HG03521 (cell line): ENCODE measurements around the gene CENPF.
"Not testable (repeated sequence)": the region's sequence is repeated elsewhere in the genome, so short reads cannot be mapped to it uniquely, and the experiment has no call there.

Experiments
- ATAC-seq: cut with Tn5 transposase; IDR thresholded peaks from one replicate; pipeline ENCODE4 v1.9.1; 2021; ENCODE audit warnings: mild to moderate bottlenecking, moderate library complexity; ENCODE audit not compliant: unreplicated experiment

The CENPF gene, protein sequence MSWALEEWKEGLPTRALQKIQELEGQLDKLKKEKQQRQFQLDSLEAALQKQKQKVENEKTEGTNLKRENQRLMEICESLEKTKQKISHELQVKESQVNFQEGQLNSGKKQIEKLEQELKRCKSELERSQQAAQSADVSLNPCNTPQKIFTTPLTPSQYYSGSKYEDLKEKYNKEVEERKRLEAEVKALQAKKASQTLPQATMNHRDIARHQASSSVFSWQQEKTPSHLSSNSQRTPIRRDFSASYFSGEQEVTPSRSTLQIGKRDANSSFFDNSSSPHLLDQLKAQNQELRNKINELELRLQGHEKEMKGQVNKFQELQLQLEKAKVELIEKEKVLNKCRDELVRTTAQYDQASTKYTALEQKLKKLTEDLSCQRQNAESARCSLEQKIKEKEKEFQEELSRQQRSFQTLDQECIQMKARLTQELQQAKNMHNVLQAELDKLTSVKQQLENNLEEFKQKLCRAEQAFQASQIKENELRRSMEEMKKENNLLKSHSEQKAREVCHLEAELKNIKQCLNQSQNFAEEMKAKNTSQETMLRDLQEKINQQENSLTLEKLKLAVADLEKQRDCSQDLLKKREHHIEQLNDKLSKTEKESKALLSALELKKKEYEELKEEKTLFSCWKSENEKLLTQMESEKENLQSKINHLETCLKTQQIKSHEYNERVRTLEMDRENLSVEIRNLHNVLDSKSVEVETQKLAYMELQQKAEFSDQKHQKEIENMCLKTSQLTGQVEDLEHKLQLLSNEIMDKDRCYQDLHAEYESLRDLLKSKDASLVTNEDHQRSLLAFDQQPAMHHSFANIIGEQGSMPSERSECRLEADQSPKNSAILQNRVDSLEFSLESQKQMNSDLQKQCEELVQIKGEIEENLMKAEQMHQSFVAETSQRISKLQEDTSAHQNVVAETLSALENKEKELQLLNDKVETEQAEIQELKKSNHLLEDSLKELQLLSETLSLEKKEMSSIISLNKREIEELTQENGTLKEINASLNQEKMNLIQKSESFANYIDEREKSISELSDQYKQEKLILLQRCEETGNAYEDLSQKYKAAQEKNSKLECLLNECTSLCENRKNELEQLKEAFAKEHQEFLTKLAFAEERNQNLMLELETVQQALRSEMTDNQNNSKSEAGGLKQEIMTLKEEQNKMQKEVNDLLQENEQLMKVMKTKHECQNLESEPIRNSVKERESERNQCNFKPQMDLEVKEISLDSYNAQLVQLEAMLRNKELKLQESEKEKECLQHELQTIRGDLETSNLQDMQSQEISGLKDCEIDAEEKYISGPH (N-terminal part only)

GRCh38 chr1:214602764-214603657, at the start of gene CENPF:
TSS of gene CENPF (plus strand) at chr1:214603195. CDS start at chr1:214613755, 10,560 bp downstream.
- peak; percentile 99 for ATAC-seq

DNA sequence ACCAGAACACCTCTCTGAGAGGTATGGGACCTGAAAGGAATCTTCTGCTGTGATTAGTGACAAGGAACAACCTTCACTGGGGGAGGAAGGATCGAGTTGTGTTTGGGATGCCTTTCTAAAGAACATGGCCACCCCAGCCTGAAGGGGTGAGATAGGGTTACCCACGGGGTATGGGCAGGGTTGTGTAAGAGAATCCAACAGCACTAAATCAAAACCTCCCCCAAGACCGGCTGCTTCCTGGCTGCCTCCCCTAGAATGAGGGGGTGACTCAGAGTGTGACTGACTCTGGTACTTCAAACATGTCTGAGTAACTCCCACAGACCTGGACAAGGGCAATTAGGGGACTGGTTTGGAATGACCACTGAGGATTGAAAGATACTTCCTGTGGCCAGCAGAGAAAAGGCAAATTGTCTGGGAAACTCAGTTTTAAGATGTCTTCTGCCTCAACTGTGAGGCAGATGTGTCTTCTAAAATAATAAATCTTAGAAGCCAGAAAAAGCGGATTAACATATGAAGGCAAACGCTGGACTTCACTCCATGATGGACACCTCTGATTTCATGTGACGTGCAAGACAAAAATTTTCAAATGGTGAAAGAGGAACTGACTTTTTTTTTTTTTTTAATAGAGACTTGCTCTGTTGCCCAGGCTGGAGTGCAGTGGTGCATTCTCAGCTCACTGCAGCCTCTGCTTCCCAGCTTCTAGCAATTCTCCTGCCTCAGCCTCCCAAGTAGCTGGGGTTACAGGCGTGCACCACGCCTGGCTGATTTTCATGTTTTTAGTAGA, 44.9 kb upstream of the CENPF start:
- no peak for ATAC-seq

DNA sequence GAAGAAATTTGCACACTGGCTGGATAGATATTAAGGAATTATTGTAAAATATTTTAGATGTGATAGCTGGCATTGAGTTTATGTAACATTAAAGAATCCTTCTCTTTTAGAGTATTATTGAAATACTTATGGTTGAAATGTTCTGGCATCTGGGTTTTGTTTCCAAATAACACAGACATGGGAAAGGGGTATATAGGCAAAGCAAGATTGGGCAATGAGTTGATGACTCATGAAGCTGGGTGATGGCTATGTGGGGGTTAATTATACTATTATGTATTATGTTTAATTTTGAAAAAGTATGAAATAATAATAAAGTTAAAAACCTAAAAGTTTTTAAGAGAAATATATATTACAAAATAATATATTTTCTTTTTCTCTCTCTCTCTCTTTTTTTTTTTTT, 39.1 kb upstream of the CENPF start:
- ATAC-seq, result no peak

DNA sequence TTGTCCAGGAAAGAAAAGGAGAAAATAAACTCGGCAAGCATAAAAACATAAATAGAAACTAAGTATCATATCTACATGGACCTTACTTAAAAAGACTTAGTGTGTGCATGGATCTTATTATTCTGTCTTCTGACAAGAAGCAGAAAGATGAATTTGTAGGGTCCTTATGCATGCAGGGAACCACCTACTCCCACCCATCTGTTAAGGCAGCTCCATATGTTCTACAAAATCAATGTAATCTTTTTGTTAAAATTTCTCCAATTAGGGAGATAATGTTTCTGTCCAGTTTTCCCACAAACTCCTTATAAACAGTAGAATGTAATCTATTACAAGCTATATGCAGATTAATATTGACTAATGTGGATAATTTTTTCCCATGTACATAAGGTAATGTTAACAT, 37.7 kb upstream of the CENPF start:
- ATAC-seq, result no peak

DNA sequence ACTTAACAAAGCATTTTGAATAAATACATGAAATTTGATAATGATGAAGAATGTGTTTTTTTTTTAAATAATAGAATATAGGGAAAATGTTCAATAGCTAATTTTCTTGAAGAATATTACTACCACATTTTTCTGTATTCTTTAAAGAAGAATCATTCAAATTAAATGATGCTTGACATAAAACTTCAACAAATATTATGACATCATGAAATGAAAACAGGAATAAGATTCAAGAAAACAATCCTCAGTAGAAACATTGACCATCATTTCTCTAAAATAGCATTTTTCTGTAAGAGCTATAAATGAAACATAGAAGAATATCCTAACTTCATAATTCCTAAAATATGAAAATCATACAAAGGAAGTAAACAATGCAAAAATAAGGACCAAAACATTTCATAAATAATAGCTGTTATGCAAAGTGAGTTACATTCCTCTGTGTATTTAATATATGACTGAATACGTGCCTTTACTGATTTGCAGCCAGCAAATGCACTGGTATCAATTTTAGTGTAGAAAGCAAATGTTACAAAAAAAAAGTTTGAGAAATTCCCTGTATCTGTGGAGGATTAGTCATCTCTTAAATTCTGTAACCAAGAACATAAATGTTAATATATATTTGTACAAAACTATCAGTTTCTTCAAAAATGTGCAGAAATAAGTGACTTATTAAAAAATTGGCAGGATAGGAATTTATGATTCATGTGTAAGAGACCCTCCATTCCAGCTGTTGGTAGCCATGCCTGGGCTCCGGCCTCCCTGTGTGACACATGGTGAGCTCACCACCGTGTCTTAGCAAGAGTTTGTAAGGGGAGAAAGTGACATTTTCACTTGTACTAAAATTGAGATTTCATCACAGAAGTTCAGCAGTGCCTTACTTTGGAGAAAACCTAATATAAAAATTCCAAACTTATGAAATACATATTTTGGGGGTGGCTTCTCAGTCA, 36.6 kb upstream of the CENPF start:
- no peak for ATAC-seq

DNA sequence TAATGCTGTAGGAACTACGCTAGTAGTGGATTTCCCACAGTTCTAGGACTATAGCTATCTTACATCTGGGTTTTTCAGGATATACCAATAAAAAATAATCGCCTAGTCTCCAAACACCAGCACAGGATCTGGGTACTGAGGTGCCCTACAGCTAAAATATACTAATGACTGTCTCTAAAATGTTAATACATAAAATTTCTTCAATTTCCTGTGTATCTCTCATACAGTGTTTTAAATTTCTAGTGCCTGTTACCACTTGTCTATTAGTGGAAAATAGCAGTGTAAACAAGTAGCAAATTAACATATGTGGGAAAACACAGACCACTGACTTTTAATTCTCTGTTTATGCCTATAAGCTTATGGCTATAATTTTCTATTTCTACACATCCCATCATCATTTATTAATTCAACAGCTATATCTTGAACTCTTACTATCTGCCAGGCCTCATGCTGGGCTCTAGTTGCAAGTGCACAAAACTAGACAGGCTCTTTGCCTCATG, 35.5 kb upstream of the CENPF start:
- no peak for ATAC-seq

- ATAC-seq, result no peak
These were observed 34.7 kb upstream of the CENPF start for GRCh38 chr1:214568328-214568727.

GRCh38 chr1:214569357-214570004, 33.5 kb upstream of the CENPF start:
- no peak for ATAC-seq

DNA sequence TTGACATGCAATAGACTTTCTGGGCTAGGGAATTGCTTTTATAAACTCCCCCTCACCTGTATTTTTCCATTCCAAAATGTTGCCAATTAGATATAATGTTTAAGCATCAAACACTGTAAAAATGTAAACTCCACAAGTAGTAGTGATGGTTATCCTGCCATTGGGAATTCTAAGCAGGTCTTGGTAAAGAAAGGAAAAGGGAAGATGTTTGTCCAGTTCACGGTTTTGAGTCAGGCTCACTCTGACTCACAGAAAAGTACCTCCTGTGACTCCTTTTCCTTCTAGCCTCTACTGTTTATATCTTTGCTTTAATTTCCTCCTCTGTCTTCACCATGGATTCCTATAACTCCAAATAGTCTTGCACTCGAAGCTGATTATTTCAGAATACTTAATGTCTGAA, 32.6 kb upstream of the CENPF start:
- no peak for ATAC-seq

GRCh38 chr1:214571281-214571680, 31.7 kb upstream of the CENPF start:
- no peak for ATAC-seq

- ATAC-seq, result no peak
These were observed 29.3 kb upstream of the CENPF start for GRCh38 chr1:214573386-214574318.

DNA sequence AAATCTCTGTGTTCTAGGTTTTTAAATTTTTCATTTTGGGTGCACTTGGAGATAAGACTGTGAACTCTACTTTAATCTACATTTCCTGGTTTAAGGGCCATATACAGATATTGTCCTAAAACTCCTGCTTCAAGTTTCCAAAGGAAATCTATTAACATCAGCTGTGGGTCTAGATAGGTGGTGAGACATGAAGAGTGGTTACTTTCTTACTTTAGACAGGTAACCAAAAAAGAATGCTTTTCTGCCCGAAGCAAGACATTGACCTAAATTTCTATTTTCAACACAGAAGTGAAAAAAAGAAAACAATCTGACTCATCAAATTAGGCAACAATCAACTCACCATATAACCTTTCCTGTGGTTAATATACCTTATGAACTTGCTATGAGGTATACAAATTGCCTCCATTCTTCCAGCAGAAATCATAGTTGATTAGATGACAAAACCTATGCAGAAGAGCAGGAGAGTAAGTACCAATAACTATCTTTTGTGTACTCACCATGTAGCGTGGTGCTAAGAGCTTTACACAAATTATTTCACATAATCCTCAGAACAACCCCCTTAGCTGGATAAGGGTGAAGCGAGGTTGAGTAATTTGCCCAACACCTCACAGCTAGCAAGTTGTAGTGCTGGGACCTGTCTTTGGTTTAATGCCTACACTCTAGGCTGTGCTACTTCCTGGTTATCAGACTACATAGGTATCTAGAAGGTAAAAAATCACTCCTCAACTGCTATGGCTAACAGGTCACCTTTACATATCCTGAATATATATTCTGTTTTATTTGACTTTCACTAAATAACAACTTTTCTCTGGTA, 28.2 kb upstream of the CENPF start:
- ATAC-seq, result no peak

- ATAC-seq, result not testable (repeated sequence)
These were observed 26.9 kb upstream of the CENPF start for GRCh38 chr1:214576120-214576519.

DNA sequence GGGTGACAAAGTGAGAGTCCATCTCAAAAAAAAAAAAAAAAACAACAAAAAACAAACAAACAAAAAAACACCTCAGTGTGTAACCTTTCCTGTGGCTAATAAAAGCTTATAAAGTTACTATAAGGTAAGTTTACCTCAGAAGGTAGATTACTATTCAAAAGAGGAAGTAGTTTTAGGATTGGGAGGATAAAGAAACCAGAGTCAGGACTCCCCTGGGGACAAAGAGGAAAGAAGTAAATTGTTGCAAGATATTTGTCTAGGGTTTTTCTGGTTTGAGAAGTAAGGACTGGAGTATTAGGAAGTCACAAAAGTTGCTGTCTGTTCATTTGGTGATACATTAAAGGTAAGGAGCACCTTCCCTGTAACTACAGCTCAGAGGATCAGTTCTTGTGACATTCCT, 23.8 kb upstream of the CENPF start:
- ATAC-seq, result no peak

DNA sequence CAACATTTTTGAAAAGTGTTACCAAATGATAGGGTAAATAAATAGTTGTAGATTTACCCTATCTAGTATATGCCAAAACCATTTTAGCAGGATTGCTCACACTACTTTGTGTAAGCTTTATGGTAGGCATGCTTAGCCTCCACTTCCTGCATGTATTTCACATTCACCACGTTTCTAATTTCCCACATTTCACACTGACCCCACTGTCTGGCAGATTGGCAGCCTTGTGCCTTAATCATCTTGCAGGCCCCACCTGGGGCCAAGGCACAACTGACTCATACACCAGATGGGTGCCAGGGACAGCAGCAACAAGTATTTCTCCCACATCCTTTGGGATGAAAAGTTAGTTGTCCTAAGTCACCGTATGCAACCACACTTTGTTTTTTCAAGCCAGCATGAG, 21.2 kb upstream of the CENPF start:
- no peak for ATAC-seq
